KMS-11 (cell line): ENCODE measurements around the gene ZNF682.
A peak's percentile ranks its signal among the peaks of the same experiment; 100 is the strongest.
"Not testable (repeated sequence)": the region's sequence is repeated elsewhere in the genome, so short reads cannot be mapped to it uniquely, and the experiment has no call there.

ENCODE experiments used
- H2AFZ ChIP-seq: fragments of 200-600 bp; sonication (generic); 2 replicates; pipeline ENCODE4 v1.6.1; 2016; ENCODE audit warnings: antibody characterized with exemption, mixed run types, low read depth
- H3K27ac ChIP-seq: fragments of 200-600 bp; sonication (generic); 2 replicates; pipeline ENCODE4 v1.6.1; 2016; ENCODE audit warnings: mild to moderate bottlenecking, mixed run types
- H3K27me3 ChIP-seq: fragments of 200-600 bp; sonication (generic); 2 replicates; pipeline ENCODE4 v1.6.1; 2017; ENCODE audit warnings: mild to moderate bottlenecking, low read depth, mixed run types, moderate library complexity; ENCODE audit not compliant: insufficient read depth
- H3K36me3 ChIP-seq: fragments of 200-600 bp; sonication (generic); 2 replicates; pipeline ENCODE4 v1.6.1; 2017; ENCODE audit warnings: mild to moderate bottlenecking, mixed run types; ENCODE audit not compliant: insufficient read depth
- H3K4me1 ChIP-seq: fragments of 200-600 bp; sonication (generic); 2 replicates; pipeline ENCODE4 v1.6.1; 2016; ENCODE audit warnings: mild to moderate bottlenecking, low read depth, mixed run types; ENCODE audit not compliant: poor library complexity, severe bottlenecking
- H3K4me2 ChIP-seq: fragments of 200-600 bp; sonication (generic); 2 replicates; pipeline ENCODE4 v1.7.0; 2016; ENCODE audit warnings: mild to moderate bottlenecking, mixed run types
- H3K4me3 ChIP-seq: fragments of 200-600 bp; sonication (generic); IDR thresholded peaks from 2 replicates; pipeline ENCODE4 v1.6.1; 2017; ENCODE audit warnings: low read depth, low read length, mixed read lengths; ENCODE audit not compliant: insufficient read depth
- H3K79me2 ChIP-seq: fragments of 200-600 bp; sonication (generic); 2 replicates; pipeline ENCODE4 v1.6.1; 2016; ENCODE audit warnings: low read depth, mixed run types; ENCODE audit not compliant: insufficient read depth
- H3K9ac ChIP-seq: fragments of 200-600 bp; sonication (generic); 2 replicates; pipeline ENCODE4 v1.6.1; 2016; ENCODE audit warnings: mild to moderate bottlenecking, mixed run types
- H4K20me1 ChIP-seq: fragments of 200-600 bp; sonication (generic); 2 replicates; pipeline ENCODE4 v1.6.1; 2016; ENCODE audit warnings: mild to moderate bottlenecking, mixed run types; ENCODE audit not compliant: insufficient read depth
- TF ChIP-seq, protein P1 (sequence below): fragments of 200-600 bp; sonication (generic); conservative IDR thresholded peaks from 2 replicates; pipeline ENCODE4 v1.6.1; 2017; ENCODE audit warnings: low read depth, mild to moderate bottlenecking, antibody characterized with exemption, low read length, moderate library complexity, mixed read lengths

The ZNF682 gene

GRCh38 chr19:20005741-20006140, 33.6 kb downstream of the ZNF682 start:
- H3K79me2 ChIP-seq = no peaks in the 10 kb centered on the region
- H2AFZ ChIP-seq = no peak overlapping the region

DNA sequence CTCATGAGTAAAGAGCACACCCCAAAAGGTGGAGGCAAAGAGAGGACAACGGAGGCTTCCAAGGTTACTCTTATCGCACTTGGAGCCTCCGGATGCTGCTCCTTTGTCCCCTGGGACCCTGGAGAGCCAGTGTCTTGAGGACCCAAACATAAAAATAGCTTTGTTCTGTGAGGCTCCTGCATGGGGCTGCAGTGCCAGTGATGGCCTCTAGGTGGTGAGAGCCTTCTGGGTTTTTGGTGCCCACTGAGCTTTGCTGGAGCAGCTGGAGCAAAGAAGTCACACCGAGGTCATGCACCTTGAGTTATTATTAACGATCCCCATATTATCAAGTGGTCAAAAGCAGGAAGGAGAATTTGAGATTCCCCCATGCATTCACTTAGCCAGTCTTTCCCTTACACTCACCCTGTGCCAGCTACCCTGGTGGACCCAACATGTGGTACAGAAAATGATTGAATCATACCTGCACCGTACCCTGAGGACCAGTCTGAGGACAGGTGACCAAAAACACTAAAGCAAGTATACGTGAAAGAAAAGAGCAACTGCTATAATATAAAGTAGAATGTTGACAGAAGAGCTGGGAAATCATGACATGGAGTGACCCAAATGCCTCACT, 41.5 kb downstream of the ZNF682 start:
- H3K36me3 ChIP-seq = no peaks in the 10 kb centered on the region
- H3K4me2 ChIP-seq = no peak overlapping the region
- H3K4me1 ChIP-seq = no peaks in the 10 kb centered on the region
- H4K20me1 ChIP-seq = no peaks in the 10 kb centered on the region
- no peak overlapping the region for H3K27ac ChIP-seq
- H3K27me3 ChIP-seq = no peaks in the 10 kb centered on the region
- H2AFZ ChIP-seq = no peak overlapping the region
- H3K9ac ChIP-seq = no peak overlapping the region
- no peaks in the 10 kb centered on the region for H3K79me2 ChIP-seq
- H3K4me3 ChIP-seq = no peak overlapping the region
- TF ChIP-seq, protein P1, sequence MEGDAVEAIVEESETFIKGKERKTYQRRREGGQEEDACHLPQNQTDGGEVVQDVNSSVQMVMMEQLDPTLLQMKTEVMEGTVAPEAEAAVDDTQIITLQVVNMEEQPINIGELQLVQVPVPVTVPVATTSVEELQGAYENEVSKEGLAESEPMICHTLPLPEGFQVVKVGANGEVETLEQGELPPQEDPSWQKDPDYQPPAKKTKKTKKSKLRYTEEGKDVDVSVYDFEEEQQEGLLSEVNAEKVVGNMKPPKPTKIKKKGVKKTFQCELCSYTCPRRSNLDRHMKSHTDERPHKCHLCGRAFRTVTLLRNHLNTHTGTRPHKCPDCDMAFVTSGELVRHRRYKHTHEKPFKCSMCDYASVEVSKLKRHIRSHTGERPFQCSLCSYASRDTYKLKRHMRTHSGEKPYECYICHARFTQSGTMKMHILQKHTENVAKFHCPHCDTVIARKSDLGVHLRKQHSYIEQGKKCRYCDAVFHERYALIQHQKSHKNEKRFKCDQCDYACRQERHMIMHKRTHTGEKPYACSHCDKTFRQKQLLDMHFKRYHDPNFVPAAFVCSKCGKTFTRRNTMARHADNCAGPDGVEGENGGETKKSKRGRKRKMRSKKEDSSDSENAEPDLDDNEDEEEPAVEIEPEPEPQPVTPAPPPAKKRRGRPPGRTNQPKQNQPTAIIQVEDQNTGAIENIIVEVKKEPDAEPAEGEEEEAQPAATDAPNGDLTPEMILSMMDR = peak; percentile 64

More at GRCh38 chr19:20005741-20006140, 33.6 kb downstream of the ZNF682 start:
- no peaks in the 10 kb centered on the region for H3K4me1 ChIP-seq
- H3K4me2 ChIP-seq = no peak overlapping the region
- no peak overlapping the region for H3K9ac ChIP-seq
- H3K27ac ChIP-seq = no peak overlapping the region
- TF ChIP-seq, protein P1 = no peak
- no peaks in the 10 kb centered on the region for H4K20me1 ChIP-seq
- H3K4me3 ChIP-seq = no peak overlapping the region
- no peaks in the 10 kb centered on the region for H3K27me3 ChIP-seq
- no peaks in the 10 kb centered on the region for H3K36me3 ChIP-seq

DNA sequence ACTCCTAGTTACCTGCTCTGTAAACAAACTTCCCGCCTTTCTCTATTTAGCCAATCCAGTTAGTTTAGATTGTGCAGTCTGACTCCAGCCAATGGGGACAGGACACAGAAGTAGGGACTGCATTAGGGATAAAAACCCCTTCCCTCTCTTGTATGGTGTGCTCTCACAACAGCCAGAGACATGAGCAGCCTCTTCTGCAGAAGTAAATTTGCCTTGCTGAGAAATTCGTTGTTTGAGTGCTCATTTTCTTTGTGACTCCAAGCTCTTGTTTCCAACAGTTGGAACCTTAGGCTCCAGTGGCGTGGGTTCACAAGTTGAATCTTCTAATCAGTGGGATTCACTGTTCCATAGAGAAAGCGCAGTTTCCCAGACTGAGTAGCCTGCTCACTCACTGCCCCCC, 72.4 kb downstream of the ZNF682 start:
- Histone ChIP-seq H4K20me1 (no peaks in the 10 kb centered on the region), H3K9ac (no peak overlapping the region), H3K4me2 (no peak overlapping the region), H3K4me3 (no peak overlapping the region), H3K4me1 (no peaks in the 10 kb centered on the region), H3K27ac (no peak overlapping the region), H3K36me3 (no peaks in the 10 kb centered on the region), H2AFZ (no peak overlapping the region), H3K79me2 (no peaks in the 10 kb centered on the region), H3K27me3 (no peaks in the 10 kb centered on the region)
- TF ChIP-seq, protein P1 = no peak

GRCh38 chr19:19966126-19966525, 73.2 kb downstream of the ZNF682 start:
- not testable (repeated sequence) for H2AFZ ChIP-seq, H4K20me1 ChIP-seq, H3K4me1 ChIP-seq, H3K27ac ChIP-seq, H3K4me3 ChIP-seq, H3K27me3 ChIP-seq, H3K9ac ChIP-seq, H3K4me2 ChIP-seq, H3K79me2 ChIP-seq, H3K36me3 ChIP-seq

DNA sequence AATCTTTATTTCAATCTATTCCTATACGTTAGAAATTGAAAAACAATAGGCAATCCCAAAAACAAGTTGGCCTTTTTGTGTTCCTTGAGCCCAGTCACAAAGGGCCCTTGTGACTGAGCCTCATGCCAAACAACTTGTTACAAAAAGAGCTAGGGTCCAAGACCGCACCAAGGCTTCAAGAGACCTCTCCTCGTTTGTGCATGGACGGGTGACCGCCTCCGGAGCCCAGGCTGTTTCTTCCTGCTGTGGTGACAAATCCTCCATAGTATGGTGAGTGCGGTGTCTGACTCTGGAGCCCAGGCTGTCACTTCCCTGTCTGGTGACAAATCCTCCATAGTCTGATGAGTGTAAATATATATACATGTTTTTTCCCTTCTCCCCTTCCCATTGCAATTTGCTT, 74.9 kb downstream of the ZNF682 start:
- H3K36me3 ChIP-seq = no peaks in the 10 kb centered on the region
- no peaks in the 10 kb centered on the region for H4K20me1 ChIP-seq
- TF ChIP-seq, protein P1 = no peak
- no peak overlapping the region for H3K27ac ChIP-seq
- H3K4me1 ChIP-seq = no peaks in the 10 kb centered on the region
- no peak overlapping the region for H3K9ac ChIP-seq
- H3K4me3 ChIP-seq = no peak overlapping the region
- no peak overlapping the region for H3K4me2 ChIP-seq
- H2AFZ ChIP-seq = no peak overlapping the region
- H3K27me3 ChIP-seq = no peaks in the 10 kb centered on the region
- no peaks in the 10 kb centered on the region for H3K79me2 ChIP-seq

GRCh38 chr19:19959151-19959799, 80.0 kb downstream of the ZNF682 start:
- not testable (repeated sequence) for H4K20me1 ChIP-seq, H3K79me2 ChIP-seq, H3K4me1 ChIP-seq, H2AFZ ChIP-seq, H3K4me2 ChIP-seq, H3K27me3 ChIP-seq, H3K9ac ChIP-seq, H3K27ac ChIP-seq, H3K36me3 ChIP-seq, H3K4me3 ChIP-seq

DNA sequence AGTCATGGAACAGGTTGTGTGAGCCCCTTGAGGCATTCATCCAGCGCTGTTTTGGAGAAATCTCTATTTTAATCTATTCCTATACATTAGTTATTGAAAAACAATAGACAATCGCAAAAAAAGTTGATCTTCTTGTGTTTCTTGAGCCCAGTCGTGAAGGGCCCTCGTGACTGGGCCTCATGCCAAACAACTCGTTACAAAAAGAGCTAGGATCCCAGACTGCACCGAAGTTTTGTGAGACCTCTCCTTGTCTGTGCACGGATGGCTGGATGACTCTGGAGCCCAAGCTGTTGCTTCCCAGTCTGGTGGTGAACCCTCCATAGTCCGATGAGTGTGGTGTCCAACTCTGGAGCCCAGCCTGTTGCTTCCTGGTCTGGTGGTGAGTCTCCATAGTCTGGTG, 81.5 kb downstream of the ZNF682 start:
- H3K4me3 ChIP-seq, H3K79me2 ChIP-seq, H3K4me1 ChIP-seq, H2AFZ ChIP-seq, H3K9ac ChIP-seq, H3K4me2 ChIP-seq, H3K36me3 ChIP-seq, H3K27ac ChIP-seq, H4K20me1 ChIP-seq, H3K27me3 ChIP-seq: not testable (repeated sequence)
